ENCODE measurements around the gene AGK.
"Not testable (repeated sequence)": the region's sequence is repeated elsewhere in the genome, so short reads cannot be mapped to it uniquely, and the experiment has no call there.

Gene AGK

GRCh38 chr7:141686074-141686473 lies 134.9 kb downstream of the AGK start:
- no peak for DNase-seq

DNA sequence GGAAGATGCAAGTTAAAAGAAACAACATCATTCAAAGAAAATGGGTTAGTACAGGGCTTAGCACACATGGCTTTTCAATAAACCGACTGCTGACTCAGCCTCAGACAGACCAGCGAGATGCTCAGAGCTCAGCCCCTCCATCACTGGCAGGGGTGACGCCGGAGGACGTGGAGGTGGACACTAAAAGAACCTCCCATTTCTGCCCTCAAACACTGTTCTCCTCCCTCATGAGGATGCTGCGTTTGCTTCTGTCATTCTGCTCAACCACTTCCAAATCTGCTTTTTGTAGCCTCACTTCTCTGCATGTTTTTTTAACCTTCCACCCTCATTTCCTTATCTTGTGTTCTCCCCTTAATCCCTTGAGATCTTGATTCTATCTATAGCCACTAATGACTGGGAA lies 135.5 kb downstream of the AGK start:
- no peak for DNase-seq

DNA sequence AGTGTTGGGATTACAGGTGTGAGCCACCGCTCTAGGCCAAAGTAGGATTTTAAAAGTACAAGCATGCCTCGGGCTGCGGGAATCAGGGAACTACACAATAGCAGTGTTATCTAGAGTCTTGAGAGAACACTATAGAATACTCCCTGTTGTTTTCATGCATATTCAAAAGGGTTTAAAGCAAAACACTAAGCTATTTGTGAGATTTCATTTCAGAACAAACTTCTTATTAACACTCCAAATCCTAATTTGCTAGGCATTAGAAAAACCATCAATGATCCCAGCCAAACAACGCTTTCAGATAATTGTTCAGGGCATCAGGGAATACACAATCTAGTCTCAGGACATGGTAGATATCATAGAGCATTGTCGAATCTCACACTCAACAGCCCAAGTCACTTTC lies 136.8 kb downstream of the AGK start:
- no peak for DNase-seq

- DNase-seq: not testable (repeated sequence)
Observed at GRCh38 chr7:141689072-141689825, 138.0 kb downstream of the AGK start.

GRCh38 chr7:141691540-141691939 lies 140.3 kb downstream of the AGK start:
- DNase-seq: no peak

GRCh38 chr7:141691961-141692360 lies 140.8 kb downstream of the AGK start:
- DNase-seq: no peak

DNA sequence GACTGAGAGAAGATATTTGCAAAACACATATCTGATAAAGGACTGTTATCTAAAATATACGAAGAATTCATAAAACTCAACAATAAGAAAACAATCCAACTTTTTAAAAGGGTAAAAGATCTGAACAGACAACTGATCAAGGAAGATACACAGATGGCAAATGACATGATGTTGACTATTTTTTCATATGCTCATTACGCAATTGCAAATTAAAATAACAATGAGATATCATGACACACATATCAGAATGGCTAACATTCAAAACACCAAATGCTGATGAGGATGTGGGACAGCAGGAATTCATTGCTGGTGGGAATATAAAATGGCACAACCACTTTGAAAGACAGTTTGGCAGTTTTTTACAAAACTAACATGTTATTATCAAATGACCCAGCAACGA lies 141.9 kb downstream of the AGK start:
- no peak for DNase-seq

DNA sequence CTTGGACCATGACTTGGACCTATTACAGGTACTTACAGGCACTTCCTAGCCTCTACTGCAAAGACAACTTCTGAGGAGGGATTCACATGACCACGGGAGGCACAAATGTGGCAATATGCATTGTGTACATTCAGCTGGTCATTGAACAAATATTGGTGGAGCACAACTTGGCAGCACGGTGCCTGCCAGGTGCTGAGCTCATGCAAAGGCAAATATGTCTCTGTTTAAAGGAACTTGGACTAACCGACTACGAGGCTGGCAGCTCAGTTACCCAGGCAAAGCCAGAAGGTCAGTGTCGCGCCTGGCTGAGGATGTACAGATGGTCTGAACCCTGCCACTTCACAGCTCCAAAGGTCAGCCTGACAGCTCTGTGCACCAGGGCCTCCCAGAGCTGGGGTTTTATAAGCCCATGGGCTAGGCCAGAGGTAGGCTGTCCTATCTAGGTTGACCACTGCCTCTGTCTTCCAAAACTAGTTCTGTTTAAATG lies 144.6 kb downstream of the AGK start:
- DNase-seq: no peak

GRCh38 chr7:141696348-141696747 lies 145.1 kb downstream of the AGK start:
- no peak for DNase-seq

GRCh38 chr7:141697211-141697871 lies 146.1 kb downstream of the AGK start:
- DNase-seq: no peak

DNA sequence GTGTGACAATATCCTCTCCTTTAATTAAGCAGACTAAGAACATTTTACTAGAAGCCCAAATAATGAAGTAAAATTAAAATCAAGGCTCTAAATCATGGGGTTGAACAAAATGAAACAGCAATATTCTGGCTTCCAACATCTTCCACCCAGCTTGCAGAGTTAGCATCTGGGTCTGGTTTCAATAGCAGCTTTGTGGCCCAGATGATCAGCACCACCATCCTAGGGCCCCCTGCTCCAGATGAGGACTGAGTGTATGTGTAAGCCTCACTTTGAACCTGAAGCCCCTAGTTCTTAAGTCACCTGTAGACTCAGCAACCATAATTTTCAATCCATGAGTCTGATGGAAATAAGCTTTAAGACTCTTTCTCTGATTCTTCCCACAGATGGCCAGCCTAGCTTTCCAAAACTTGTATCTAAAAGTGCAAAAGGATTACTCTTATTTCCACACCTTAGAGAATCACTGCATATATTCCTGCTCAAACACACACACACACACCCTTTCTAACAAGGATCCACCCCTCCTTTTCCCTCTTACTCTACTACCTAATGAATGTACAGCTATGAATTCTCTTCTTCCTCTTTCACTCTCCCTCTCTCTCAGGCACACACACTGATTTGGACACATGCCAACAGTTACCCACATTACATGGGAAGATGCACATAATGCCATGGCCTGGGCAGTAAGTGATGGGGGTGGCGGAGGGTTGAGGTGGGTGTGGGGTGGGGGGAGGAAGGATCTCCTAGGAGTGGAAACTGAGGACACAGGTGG lies 147.2 kb downstream of the AGK start:
- peak; percentile 14 for DNase-seq

DNA sequence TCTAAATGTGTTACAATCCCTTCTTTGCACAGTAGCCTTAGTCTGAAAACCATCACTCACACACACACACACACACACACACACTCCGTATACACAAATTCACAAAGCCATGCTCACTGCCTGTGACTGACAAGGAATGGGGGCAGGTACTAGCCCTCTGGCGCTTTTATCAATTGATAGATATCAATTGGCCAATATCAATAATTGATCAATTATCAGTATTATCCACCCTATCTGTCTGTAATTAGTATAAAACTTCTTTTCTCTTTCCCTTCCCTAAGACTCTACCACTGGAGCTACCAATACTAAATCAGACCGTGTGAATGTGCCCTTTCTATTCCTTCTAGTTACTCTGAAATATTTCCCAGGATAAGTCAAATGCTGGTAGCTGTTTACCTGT lies 148.7 kb downstream of the AGK start:
- DNase-seq: no peak

- DNase-seq: no peak
Observed at GRCh38 chr7:141700296-141700847, 149.2 kb downstream of the AGK start.

GRCh38 chr7:141700848-141701371 lies 149.7 kb downstream of the AGK start:
- DNase-seq: no peak

DNA sequence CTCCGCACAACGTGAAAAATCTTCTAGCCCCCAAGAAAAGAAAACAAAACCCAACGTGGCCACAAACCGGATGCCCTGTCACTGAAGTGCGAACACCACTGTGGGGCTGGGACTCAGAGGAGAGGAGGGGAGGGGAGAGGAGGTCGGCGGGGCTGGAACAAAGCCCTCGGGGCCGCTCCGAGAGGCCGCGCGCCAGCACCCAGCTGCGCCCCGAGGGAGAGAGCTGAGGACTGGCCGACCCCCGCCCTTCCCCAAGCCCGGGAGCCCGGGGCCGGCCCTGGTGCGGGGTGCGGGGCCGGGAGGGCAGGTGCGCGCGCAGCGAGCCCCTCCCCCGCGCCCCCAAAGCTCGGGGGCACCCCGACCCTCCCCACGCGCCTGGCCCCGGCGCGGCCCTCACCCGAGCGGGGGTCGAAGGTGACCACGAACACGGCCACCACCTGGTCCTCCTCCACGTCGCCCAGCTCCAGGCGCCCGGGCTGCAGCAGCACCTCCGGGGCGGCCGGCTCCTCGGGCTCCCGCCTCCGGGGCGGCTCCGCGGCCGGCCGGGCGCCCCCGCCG lies 150.4 kb downstream of the AGK start:
- no peak for DNase-seq

GRCh38 chr7:141702047-141702567 lies 150.9 kb downstream of the AGK start, which contains the start of gene DENND11:
TSS of gene DENND11 (minus strand) at chr7:141702166. CDS start at chr7:141702153, 13 bp downstream.
- no peak for DNase-seq

- DNase-seq: no peak
Observed at GRCh38 chr7:141702892-141703291, 151.7 kb downstream of the AGK start.

DNA sequence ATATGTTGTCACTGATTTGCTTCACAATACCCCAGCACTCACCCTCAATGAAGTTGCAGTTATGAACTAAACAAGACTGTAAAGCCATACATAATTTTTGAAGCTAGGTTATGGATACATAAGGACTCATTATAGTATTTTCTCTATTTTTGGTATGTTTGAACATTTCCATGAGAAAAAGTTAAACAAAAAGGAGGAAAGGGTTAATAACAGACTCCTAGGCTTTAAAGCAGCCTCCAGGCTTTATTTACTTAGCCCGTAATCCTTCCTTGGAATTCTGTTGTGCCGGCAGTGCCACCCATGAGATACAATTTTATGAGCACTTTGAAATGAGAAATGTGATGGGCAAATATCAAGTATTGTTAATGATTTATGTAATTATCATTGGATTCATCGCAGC lies 152.9 kb downstream of the AGK start:
- DNase-seq: no peak

GRCh38 chr7:141704741-141705140 lies 153.5 kb downstream of the AGK start:
- no peak for DNase-seq

All from SIG-M5 (cell line).